IMR-90 (cell line): ENCODE measurements around the gene MACROD1. TPM values are rescaled to one million over a fixed set of nuclear protein-coding genes. Genes with fewer than 3 reads are reported as not detected.

Source experiments
- ATAC-seq: fragments of 200-7000 bp; cut with Tn5 transposase; 2 replicates; pipeline ENCODE4 v1.9.1; 2020; ENCODE audit warnings: low read depth, mild to moderate bottlenecking, moderate library complexity
- BruUV-seq: library from RNA; stranded (reverse); fragments of 400-500 nt; replicated peaks from 2 replicates; lab custom pipeline; 2021; lab: Mats Ljungman, UMichigan
- CTCF ChIA-PET: fragments of 300-600 bp; formaldehyde crosslinking; extraction: SDS; loops from one replicate; lab custom pipeline; 2021; ENCODE audit warnings: antibody characterized with exemption; lab: Yijun Ruan, JAX
- POLR2A ChIA-PET: fragments of 300-600 bp; sonication (Branson Sonifier 250); formaldehyde crosslinking; loops from one replicate; lab custom pipeline; 2022; ENCODE audit warnings: antibody characterized with exemption; ENCODE audit not compliant: unreplicated experiment; lab: Charles Lee
- DNase-seq: peaks from one replicate; pipeline ENCODE4 v3.0.0; 2013
- H2AFZ ChIP-seq: replicated peaks from 2 replicates; pipeline ENCODE3; 2013; ENCODE audit warnings: low read length, mild to moderate bottlenecking; ENCODE audit not compliant: poor library complexity
- H2AK5ac ChIP-seq: 2 replicates; pipeline ENCODE4 v1.6.1; 2013; ENCODE audit warnings: low read depth, low read length, inconsistent platforms
- H2AK9ac ChIP-seq: replicated peaks from 2 replicates; pipeline ENCODE3; 2013; ENCODE audit warnings: mild to moderate bottlenecking, low read depth, low read length, moderate library complexity; ENCODE audit not compliant: poor library complexity
- H2BK120ac ChIP-seq: 2 replicates; pipeline ENCODE4 v1.6.1; 2013; ENCODE audit warnings: low read depth, low read length, inconsistent platforms
- H2BK15ac ChIP-seq: 3 replicates; pipeline ENCODE4 v1.6.1; 2013; ENCODE audit warnings: low read depth, low read length, inconsistent platforms
- H2BK20ac ChIP-seq: 2 replicates; pipeline ENCODE4 v1.6.1; 2013; ENCODE audit warnings: low read depth, mild to moderate bottlenecking, inconsistent platforms, low read length, moderate library complexity
- H2BK5ac ChIP-seq: 2 replicates; pipeline ENCODE4 v1.6.1; 2013; ENCODE audit warnings: mild to moderate bottlenecking, low read depth, low read length, inconsistent platforms; ENCODE audit not compliant: poor library complexity, severe bottlenecking
- H3K14ac ChIP-seq: replicated peaks from 2 replicates; pipeline ENCODE4 v1.6.1; 2013; ENCODE audit warnings: low read depth, low read length, inconsistent platforms
- H3K18ac ChIP-seq: 2 replicates; pipeline ENCODE4 v1.6.1; 2013; ENCODE audit warnings: low read depth, low read length, control low read depth
- H3K23ac ChIP-seq: 2 replicates; pipeline ENCODE4 v1.6.1; 2013; ENCODE audit warnings: low read depth, low read length, inconsistent platforms
- H3K27ac ChIP-seq: 2 replicates; pipeline ENCODE4 v1.5.1; 2013; ENCODE audit warnings: mild to moderate bottlenecking, control low read depth, low read length; ENCODE audit not compliant: insufficient read depth
- H3K27me3 ChIP-seq: 2 replicates; pipeline ENCODE4 v1.6.1; 2013; ENCODE audit warnings: low read length; ENCODE audit not compliant: control insufficient read depth, insufficient read depth
- H3K36me3 ChIP-seq: 2 replicates; pipeline ENCODE4 v1.6.1; 2013; ENCODE audit warnings: low read length, mixed read lengths; ENCODE audit not compliant: control insufficient read depth, insufficient read depth
- H3K4ac ChIP-seq: 2 replicates; pipeline ENCODE4 v1.6.1; 2013; ENCODE audit warnings: low read depth, low read length, inconsistent platforms
- H3K4me1 ChIP-seq: 2 replicates; pipeline ENCODE4 v1.6.1; 2013; ENCODE audit warnings: low read length, mixed read lengths; ENCODE audit not compliant: control insufficient read depth, insufficient read depth
- H3K4me2 ChIP-seq: 2 replicates; pipeline ENCODE4 v1.6.1; 2013; ENCODE audit warnings: low read depth, mild to moderate bottlenecking, control low read depth, low read length, moderate library complexity
- H3K4me3 ChIP-seq: 2 replicates; pipeline ENCODE4 v1.5.1; 2013; ENCODE audit warnings: low read depth, mild to moderate bottlenecking, control low read depth, low read length, moderate library complexity; ENCODE audit not compliant: insufficient read depth
- H3K56ac ChIP-seq: 2 replicates; pipeline ENCODE4 v1.6.1; 2013; ENCODE audit warnings: low read length, inconsistent platforms; ENCODE audit not compliant: insufficient read depth; ENCODE audit errors: extremely low read depth
- H3K79me1 ChIP-seq, 2 experiments: 2 replicates each; pipeline ENCODE4 v1.6.1; 2013; ENCODE audit warnings: low read length in 2 of 2, inconsistent platforms in 1 of 2, low read depth in 1 of 2
- H3K9ac ChIP-seq: 2 replicates; pipeline ENCODE4 v1.6.1; 2013; ENCODE audit warnings: low read depth, low read length, control low read depth
- H3K9me1 ChIP-seq: 2 replicates; pipeline ENCODE4 v1.6.1; 2013; ENCODE audit warnings: low read length, inconsistent platforms; ENCODE audit not compliant: insufficient read depth
- H3K9me3 ChIP-seq: 2 replicates; pipeline ENCODE4 v1.6.1; 2013; ENCODE audit warnings: low read length; ENCODE audit not compliant: control insufficient read depth, insufficient read depth
- H4K20me1 ChIP-seq: 2 replicates; pipeline ENCODE4 v1.6.1; 2013; ENCODE audit warnings: low read length, inconsistent platforms; ENCODE audit not compliant: insufficient read depth
- H4K5ac ChIP-seq: 2 replicates; pipeline ENCODE4 v1.6.1; 2013; ENCODE audit warnings: mild to moderate bottlenecking, low read depth, low read length, control low read depth
- H4K8ac ChIP-seq, 2 experiments: 2 replicates each; pipeline ENCODE4 v1.6.1; 2013; ENCODE audit warnings: low read depth in 2 of 2, low read length in 2 of 2, control low read depth in 1 of 2, inconsistent platforms in 1 of 2
- H4K91ac ChIP-seq: 2 replicates; pipeline ENCODE4 v1.6.1; 2013; ENCODE audit warnings: low read depth, low read length, inconsistent platforms; ENCODE audit not compliant: insufficient read depth
- CEBPB ChIP-seq: IDR thresholded peaks from 2 replicates; pipeline ENCODE4 v1.6.1; 2012; ENCODE audit warnings: low read depth, low read length, improper control_type of control experiment
- CHD1 ChIP-seq: IDR thresholded peaks from 2 replicates; pipeline ENCODE4 v1.6.1; 2012; ENCODE audit warnings: low read depth, low read length, improper control_type of control experiment
- ELK1 ChIP-seq: fragments of 150-350 bp; IDR thresholded peaks from 2 replicates; pipeline ENCODE4 v1.6.1; 2016; ENCODE audit warnings: low read depth, mild to moderate bottlenecking, low read length, moderate library complexity, borderline replicate concordance
- MAFK ChIP-seq: IDR thresholded peaks from 2 replicates; pipeline ENCODE4 v1.6.1; 2012; ENCODE audit warnings: low read depth, low read length, improper control_type of control experiment
- MAZ ChIP-seq: IDR thresholded peaks from 2 replicates; pipeline ENCODE4 v1.6.1; 2012; ENCODE audit warnings: low read depth, mild to moderate bottlenecking, low read length, improper control_type of control experiment, moderate library complexity, borderline replicate concordance
- POLR2A ChIP-seq: IDR thresholded peaks from 2 replicates; pipeline ENCODE4 v1.6.1; 2012; ENCODE audit warnings: mild to moderate bottlenecking, low read depth, low read length
- RFX5 ChIP-seq: IDR thresholded peaks from 2 replicates; pipeline ENCODE4 v1.8.0; 2012; ENCODE audit warnings: low read depth, mild to moderate bottlenecking, low read length, moderate library complexity
- USF2 ChIP-seq: fragments of 150-350 bp; IDR thresholded peaks from 2 replicates; pipeline ENCODE4 v1.6.1; 2017; ENCODE audit warnings: mild to moderate bottlenecking, antibody characterized with exemption, low read length, low read depth
- WGBS, 2 experiments: methylation state at CpG; one replicate each; pipeline versions ENCODE4 v1.1.5 to v1.1.7; 2013; ENCODE audit warnings: missing lambda C conversion rate in 2 of 2; ENCODE audit not compliant: insufficient read length in 1 of 2; ENCODE audit errors: extremely low coverage in 2 of 2; 5-methylcytosine and 5-hydroxymethylcytosine counted together
- dilution Hi-C: fragments of 300-500 bp; cut with HindIII; formaldehyde crosslinking; loops from one replicate; pipeline ENCODE4 v1.14.3; 2018; ENCODE audit warnings: low sequenced_read_pairs; ENCODE audit not compliant: unreplicated experiment
- in situ Hi-C: fragments of 300-500 bp; cut with MboI; formaldehyde crosslinking; loops from 3 replicates; pipeline ENCODE4 v1.14.3; 2019; ENCODE audit warnings: low sequenced_read_pairs, inconsistent platforms, mixed read lengths
- intact Hi-C: fragments of 100-400 bp; cut with micrococcal nuclease; formaldehyde crosslinking; loops from 2 replicates; pipeline ENCODE4 v1.10.0; 2022
- polyA plus RNA-seq, 3 experiments: library from polyadenylated mRNA; depleted of rRNA; stranded (reverse); fragments of >200 nt; gene quantifications; 2 replicates each; pipeline ENCODE4 v1.2.3, GENCODE V29; 2012; ENCODE audit warnings: low replicate concordance in 1 of 3
- total RNA-seq: library from RNA; depleted of rRNA; stranded (reverse); fragments of >200 nt; gene quantifications from 2 replicates; pipeline ENCODE4 v1.2.3, GENCODE V29; 2012

The MACROD1 gene
- total and polyA plus RNA-seq, 2 of the 4 experiments (the other 2 are of a cell fraction) = 2.5 to 9.3 TPM

GRCh38 chr11:63993100-63993499 is 172.8 kb downstream of the MACROD1 start:
- Histone ChIP-seq H2BK15ac (no peak overlapping the region), H2AK5ac (no peak overlapping the region), H3K27me3 (no peaks in the 10 kb centered on the region), H3K23ac (no peak overlapping the region), H3K79me1 (peaks cover 23 to 51% of the 10 kb centered on the region in 2 experiments), H4K5ac (no peak overlapping the region), H4K8ac (no peak overlapping the region), H3K18ac (no peak overlapping the region), H2BK5ac (no peak overlapping the region), H3K4me1 (no peaks in the 10 kb centered on the region), H2BK120ac (no peak overlapping the region), H3K27ac (no peak overlapping the region), H3K4me2 (no peak overlapping the region), H3K9me3 (no peaks in the 10 kb centered on the region), H3K4ac (no peak overlapping the region), H3K4me3 (no peak overlapping the region), H4K20me1 (peaks cover 20% of the 10 kb centered on the region), H3K56ac (no peak overlapping the region), H3K36me3 (peaks cover 61% of the 10 kb centered on the region), H3K9me1 (no peaks in the 10 kb centered on the region; the same call in 1 of the 2 replicates), H4K91ac (no peak overlapping the region), H3K9ac (no peak overlapping the region), H2BK20ac (no peak overlapping the region), H2AFZ (no peak overlapping the region), H2AK9ac (no peak overlapping the region), H3K14ac (no peak overlapping the region)
- TF ChIP-seq MAFK = no peak
- no peak for TF ChIP-seq USF2
- TF ChIP-seq ELK1 = no peak
- TF ChIP-seq CHD1 = no peak
- TF ChIP-seq POLR2A = no peak
- no peak for TF ChIP-seq CEBPB
- TF ChIP-seq MAZ = no peak
- no peak for TF ChIP-seq RFX5
- no TSS peak for BruUV-seq
- dilution Hi-C loops (no loop called here), intact Hi-C loops (no loop called here), in situ Hi-C loops (loop anchor here (5.0 kb wide), 1 partner anchor 154 kb away; no protein-coding TSS in a partner anchor)
- DNase-seq (no peak), ATAC-seq (no peak)
- POLR2A ChIA-PET = no interaction called here
- 82% methylated on average over 4 of the region's 5 CpGs; no CpG with 5 or more reads in 1 of the 2 experiments for WGBS, 2 experiments
- CTCF ChIA-PET = no interaction called here
